Measurements from ENCODE around the gene CCSER1. TPM values are rescaled to one million over a fixed set of nuclear protein-coding genes. Genes with fewer than 3 reads are reported as not detected.

CCSER1 gene
- total RNA-seq, 1 donor from 2014 or later, result not detected

DNA sequence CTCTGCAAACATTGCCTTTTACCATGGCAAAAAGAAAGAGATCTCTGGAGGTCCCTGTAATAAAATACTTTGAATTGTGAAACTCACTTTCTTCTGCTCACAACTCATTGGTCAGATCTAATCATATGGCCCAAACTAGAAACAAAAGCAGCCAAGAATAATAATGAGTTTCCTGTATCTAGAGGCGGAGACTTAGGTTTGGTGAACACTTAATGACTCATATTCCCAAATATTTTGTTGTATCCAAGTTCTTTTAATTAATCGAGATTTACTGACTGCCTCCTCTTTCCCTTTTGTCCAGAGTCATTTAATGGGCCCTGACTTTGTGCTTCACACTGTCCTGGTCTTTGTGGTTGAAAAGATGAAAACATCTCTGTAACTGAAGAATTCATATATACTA, 190.6 kb downstream of the CCSER1 start:
- H3K27me3 Mint-ChIP-seq (ENCODE audit: low read depth), result peaks cover 5% of the 10 kb centered on the region
- TF ChIP-seq, protein P1, sequence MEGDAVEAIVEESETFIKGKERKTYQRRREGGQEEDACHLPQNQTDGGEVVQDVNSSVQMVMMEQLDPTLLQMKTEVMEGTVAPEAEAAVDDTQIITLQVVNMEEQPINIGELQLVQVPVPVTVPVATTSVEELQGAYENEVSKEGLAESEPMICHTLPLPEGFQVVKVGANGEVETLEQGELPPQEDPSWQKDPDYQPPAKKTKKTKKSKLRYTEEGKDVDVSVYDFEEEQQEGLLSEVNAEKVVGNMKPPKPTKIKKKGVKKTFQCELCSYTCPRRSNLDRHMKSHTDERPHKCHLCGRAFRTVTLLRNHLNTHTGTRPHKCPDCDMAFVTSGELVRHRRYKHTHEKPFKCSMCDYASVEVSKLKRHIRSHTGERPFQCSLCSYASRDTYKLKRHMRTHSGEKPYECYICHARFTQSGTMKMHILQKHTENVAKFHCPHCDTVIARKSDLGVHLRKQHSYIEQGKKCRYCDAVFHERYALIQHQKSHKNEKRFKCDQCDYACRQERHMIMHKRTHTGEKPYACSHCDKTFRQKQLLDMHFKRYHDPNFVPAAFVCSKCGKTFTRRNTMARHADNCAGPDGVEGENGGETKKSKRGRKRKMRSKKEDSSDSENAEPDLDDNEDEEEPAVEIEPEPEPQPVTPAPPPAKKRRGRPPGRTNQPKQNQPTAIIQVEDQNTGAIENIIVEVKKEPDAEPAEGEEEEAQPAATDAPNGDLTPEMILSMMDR (IDR thresholded peaks at IDR 0.05), result no peak
- DNase-seq (ENCODE audit: low spot score), result no peak
- H3K9me3 Mint-ChIP-seq (ENCODE audit: low read depth), result peaks cover 7% of the 10 kb centered on the region
- H3K4me3 Mint-ChIP-seq (ENCODE audit: unreplicated experiment), result peak overlapping the region; percentile 3
- H3K4me1 Mint-ChIP-seq (ENCODE audit: low read depth), result peaks cover 19% of the 10 kb centered on the region
- no peaks in the 10 kb centered on the region for H3K36me3 Mint-ChIP-seq (ENCODE audit: low read depth)
- peak overlapping the region; percentile 86 for H3K27ac Mint-ChIP-seq (ENCODE audit: unreplicated experiment)

DNA sequence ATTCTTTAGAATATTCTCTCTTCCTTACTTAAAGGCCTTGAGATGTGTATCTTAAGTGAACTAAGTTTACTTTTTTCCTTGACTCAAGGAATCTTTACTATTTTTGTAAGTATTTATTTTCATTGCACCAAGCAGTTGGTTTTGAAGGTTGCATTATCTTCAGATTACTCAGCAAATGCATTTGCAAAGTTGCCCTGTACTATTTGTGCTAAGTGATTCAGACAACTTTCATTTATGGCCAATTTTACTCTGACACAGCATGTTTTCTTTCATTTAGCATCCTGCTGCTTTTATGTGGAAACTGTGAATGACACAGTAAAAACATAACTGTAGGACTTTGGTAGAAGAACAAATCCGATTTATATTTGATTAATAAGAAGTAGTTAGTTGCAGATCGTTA, 191.0 kb downstream of the CCSER1 start:
- Mint-ChIP-seq H3K4me3 (ENCODE audit: unreplicated experiment) (no peak overlapping the region), H3K9me3 (ENCODE audit: low read depth) (peaks cover 7% of the 10 kb centered on the region), H3K36me3 (ENCODE audit: low read depth) (no peaks in the 10 kb centered on the region), H3K27ac (ENCODE audit: unreplicated experiment) (peak overlapping the region; percentile 86), H3K27me3 (ENCODE audit: low read depth) (peaks cover 4% of the 10 kb centered on the region), H3K4me1 (ENCODE audit: low read depth) (peaks cover 19% of the 10 kb centered on the region)
- TF ChIP-seq, protein P1 (IDR thresholded peaks at IDR 0.05), result no peak
- no peak for DNase-seq (ENCODE audit: low spot score)

DNA sequence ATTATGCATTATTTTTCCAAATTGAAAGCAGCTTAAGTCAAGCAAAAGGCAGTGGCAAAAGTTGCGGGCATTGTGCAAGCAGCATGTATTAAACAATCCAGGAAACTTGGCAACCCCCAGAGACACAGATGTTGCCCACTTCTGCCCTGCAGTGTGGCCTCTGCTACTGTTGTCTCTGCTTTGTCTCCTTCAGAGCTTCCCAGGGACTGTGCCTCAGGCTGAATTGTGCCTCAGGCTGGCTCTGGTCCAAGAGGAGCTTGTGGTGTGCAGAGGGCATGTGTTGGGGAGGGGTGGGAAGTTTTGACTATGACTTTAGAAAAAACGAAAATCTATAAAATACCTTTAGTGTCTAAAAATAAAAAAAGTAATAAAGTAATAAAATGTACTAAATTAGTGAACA, 201.4 kb downstream of the CCSER1 start:
- Mint-ChIP-seq H3K9me3 (ENCODE audit: low read depth) (no peaks in the 10 kb centered on the region), H3K4me3 (ENCODE audit: unreplicated experiment) (no peak overlapping the region), H3K4me1 (ENCODE audit: low read depth) (peaks cover 7% of the 10 kb centered on the region), H3K27ac (ENCODE audit: unreplicated experiment) (no peak overlapping the region), H3K27me3 (ENCODE audit: low read depth) (no peaks in the 10 kb centered on the region), H3K36me3 (ENCODE audit: low read depth) (no peaks in the 10 kb centered on the region)
- TF ChIP-seq, protein P1 (IDR thresholded peaks at IDR 0.05), result no peak
- no peak for DNase-seq (ENCODE audit: low spot score)

DNA sequence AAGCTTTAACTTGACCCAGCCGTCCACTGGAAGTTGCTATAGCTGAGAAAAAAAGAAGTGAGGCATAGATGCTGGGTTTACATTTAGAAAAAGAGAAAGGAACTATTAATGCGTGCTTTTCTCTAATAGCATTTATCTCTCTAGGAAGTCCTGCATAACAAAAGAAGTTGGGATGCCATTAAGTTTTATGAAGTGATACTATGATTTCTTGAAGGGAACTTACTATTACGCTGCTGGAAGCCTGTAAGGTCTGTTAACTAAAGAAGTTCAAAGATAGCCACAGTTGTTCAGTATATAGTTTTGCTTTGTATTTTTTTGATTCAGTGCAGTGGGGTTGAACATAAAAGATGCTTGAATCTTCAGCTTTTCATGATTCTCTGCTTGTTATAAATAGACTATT, 203.4 kb downstream of the CCSER1 start:
- no peaks in the 10 kb centered on the region for H3K36me3 Mint-ChIP-seq (ENCODE audit: low read depth)
- no peak overlapping the region for H3K27ac Mint-ChIP-seq (ENCODE audit: unreplicated experiment)
- DNase-seq (ENCODE audit: low spot score), result no peak
- H3K4me1 Mint-ChIP-seq (ENCODE audit: low read depth), result peaks cover 7% of the 10 kb centered on the region
- H3K27me3 Mint-ChIP-seq (ENCODE audit: low read depth), result peaks cover 3% of the 10 kb centered on the region
- TF ChIP-seq, protein P1 (IDR thresholded peaks at IDR 0.05), result no peak
- H3K4me3 Mint-ChIP-seq (ENCODE audit: unreplicated experiment), result no peak overlapping the region
- no peaks in the 10 kb centered on the region for H3K9me3 Mint-ChIP-seq (ENCODE audit: low read depth)

DNA sequence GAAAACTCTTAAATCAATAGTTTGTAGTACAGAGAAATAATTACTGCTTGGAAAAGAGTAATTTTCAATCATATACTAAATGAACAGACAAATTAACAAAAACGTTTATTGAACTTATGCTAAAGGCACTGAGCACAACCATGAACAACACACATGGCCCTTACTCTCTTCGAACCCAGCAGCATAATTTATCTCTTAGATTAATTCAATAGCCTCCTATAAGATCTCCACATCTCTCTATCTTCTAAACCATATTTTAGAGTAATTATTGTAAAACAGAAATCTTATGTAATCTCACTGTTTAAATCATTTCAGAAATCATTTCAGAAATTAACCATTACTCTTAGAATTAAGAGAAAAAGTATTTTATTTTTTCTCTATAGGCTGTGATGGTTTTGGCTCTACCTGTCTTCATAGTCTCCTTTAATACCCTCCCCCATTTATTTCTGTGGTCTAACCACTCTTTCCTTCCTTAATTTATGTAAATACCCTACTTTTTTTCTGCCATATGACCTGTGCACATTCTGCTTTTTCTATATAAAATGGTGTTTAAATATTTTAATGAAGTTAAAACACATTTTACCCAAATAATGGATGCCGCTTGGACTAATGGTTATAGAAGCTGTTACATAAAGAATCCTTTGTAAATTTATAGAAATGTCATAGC, 218.5 kb downstream of the CCSER1 start:
- Mint-ChIP-seq H3K27me3 (ENCODE audit: low read depth) (peaks cover 5% of the 10 kb centered on the region), H3K4me3 (ENCODE audit: unreplicated experiment) (no peak overlapping the region), H3K36me3 (ENCODE audit: low read depth) (no peaks in the 10 kb centered on the region), H3K4me1 (ENCODE audit: low read depth) (no peaks in the 10 kb centered on the region), H3K27ac (ENCODE audit: unreplicated experiment) (no peak overlapping the region), H3K9me3 (ENCODE audit: low read depth) (peaks cover 3% of the 10 kb centered on the region)
- no peak for DNase-seq (ENCODE audit: low spot score)
- TF ChIP-seq, protein P1 (IDR thresholded peaks at IDR 0.05), result no peak
